ENCODE data around the gene ABCC10. TPM values are rescaled to one million over a fixed set of nuclear protein-coding genes. Genes with fewer than 3 reads are reported as not detected.
"Not testable (repeated sequence)": the region's sequence is repeated elsewhere in the genome, so short reads cannot be mapped to it uniquely, and the experiment has no call there.

ABCC10 gene
- total RNA-seq, 1 experiment from 2014 or later: 25.5 TPM

GRCh38 chr6:43457643-43458042 is 30.3 kb downstream of the ABCC10 start:
- Mint-ChIP-seq H3K27me3 (ENCODE audit: low read depth) (peaks cover 54% of the 10 kb centered on the region), H3K9me3 (no peaks in the 10 kb centered on the region), H3K36me3 (no peaks in the 10 kb centered on the region), H3K4me3 (peak overlapping the region; percentile 41), H3K27ac (no peak overlapping the region), H3K4me1 (peaks cover 16% of the 10 kb centered on the region)
- ChIA-PET CTCF (interaction anchor here (0.6 to 5.3 kb wide), 20 partner anchors 10 to 278 kb away, joined by 3 to 65 read pairs (median 4); partner anchors contain the start of genes ABCC10, DNPH1, LRRC73 and ZNF318), POLR2A (interaction anchor here (0.6 to 0.7 kb wide), 3 partner anchors 34 to 149 kb away, joined by 3 to 7 read pairs (median 3); partner anchors contain the start of gene CRIP3)
- DNase-seq (ENCODE audit: low spot score) (no peak), ATAC-seq (no peak)
- TF ChIP-seq PRRX2 (CRISPR knock-in tag; IDR thresholded peaks at IDR 0.05): no peak
- TF ChIP-seq SMAD4 (CRISPR knock-in tag; IDR thresholded peaks at IDR 0.05): no peak
- no peak for TF ChIP-seq CREB1 (CRISPR knock-in tag; IDR thresholded peaks at IDR 0.05)

GRCh38 chr6:43458154-43458553 is 30.8 kb downstream of the ABCC10 start:
- H3K4me3 Mint-ChIP-seq; ATAC-seq; H3K36me3 Mint-ChIP-seq; H3K9me3 Mint-ChIP-seq; DNase-seq (ENCODE audit: low spot score); H3K27ac Mint-ChIP-seq; POLR2A ChIA-PET: not testable (repeated sequence)
- Mint-ChIP-seq H3K27me3 (ENCODE audit: low read depth) (peaks cover 55% of the 10 kb centered on the region), H3K4me1 (peaks cover 16% of the 10 kb centered on the region)
- CTCF ChIA-PET: interaction anchor here (0.7 to 5.3 kb wide), 11 partner anchors 20 to 229 kb away, joined by 3 to 65 read pairs (median 4); partner anchors contain the start of genes DNPH1 and ZNF318

- no peak for ATAC-seq
- no peaks in the 10 kb centered on the region for H3K9me3 Mint-ChIP-seq
- no peaks in the 10 kb centered on the region for H3K36me3 Mint-ChIP-seq
- H3K4me3 Mint-ChIP-seq: no peak overlapping the region
- peaks cover 14% of the 10 kb centered on the region for H3K4me1 Mint-ChIP-seq
- H3K27me3 Mint-ChIP-seq (ENCODE audit: low read depth): peaks cover 51% of the 10 kb centered on the region
- CTCF ChIA-PET: interaction anchor here (5.3 kb wide), 1 partner anchor 36 kb away, joined by 65 read pairs; no protein-coding TSS in a partner anchor
- no peak for DNase-seq (ENCODE audit: low spot score)
- POLR2A ChIA-PET: no interaction called here
- H3K27ac Mint-ChIP-seq: no peak overlapping the region
- no peak for TF ChIP-seq ZNF219 (CRISPR knock-in tag; IDR thresholded peaks at IDR 0.05; ENCODE audit: borderline replicate concordance)
- TF ChIP-seq E2F4 (CRISPR knock-in tag; IDR thresholded peaks at IDR 0.05; ENCODE audit: borderline replicate concordance, low read depth): no peak
- no peak for TF ChIP-seq E2F1 (CRISPR knock-in tag; IDR thresholded peaks at IDR 0.05)
- TF ChIP-seq HMGA2 (CRISPR knock-in tag; IDR thresholded peaks at IDR 0.05): no peak
- no peak for TF ChIP-seq ATF6 (CRISPR knock-in tag; IDR thresholded peaks at IDR 0.05)
- TF ChIP-seq STAT6 (CRISPR knock-in tag; conservative IDR thresholded peaks at IDR 0.05; ENCODE audit: low read depth): no peak
- TF ChIP-seq TEAD1 (CRISPR knock-in tag; IDR thresholded peaks at IDR 0.05): no peak
- no peak for TF ChIP-seq TEAD4 (CRISPR knock-in tag; IDR thresholded peaks at IDR 0.05)
- no peak for TF ChIP-seq AR (CRISPR knock-in tag; IDR thresholded peaks at IDR 0.05)
- no peak for TF ChIP-seq NR3C1 (CRISPR knock-in tag; conservative IDR thresholded peaks at IDR 0.05; ENCODE audit: low read depth)
- TF ChIP-seq ZNF232 (CRISPR knock-in tag; IDR thresholded peaks at IDR 0.05): no peak
- no peak for TF ChIP-seq ZNF396 (CRISPR knock-in tag; IDR thresholded peaks at IDR 0.05; ENCODE audit: borderline replicate concordance)
- no peak for TF ChIP-seq ETV6 (CRISPR knock-in tag; IDR thresholded peaks at IDR 0.05)
- TF ChIP-seq ZBTB43 (CRISPR knock-in tag; IDR thresholded peaks at IDR 0.05): no peak
- TF ChIP-seq FOXK1 (CRISPR knock-in tag; IDR thresholded peaks at IDR 0.05): no peak
- no peak for TF ChIP-seq USF2 (CRISPR knock-in tag; IDR thresholded peaks at IDR 0.05)
- no peak for TF ChIP-seq GABPB1 (CRISPR knock-in tag; IDR thresholded peaks at IDR 0.05)
Measured at GRCh38 chr6:43459535-43459934, 32.2 kb downstream of the ABCC10 start.
